ENCODE data around the gene FAM120B.

The FAM120B gene

DNA sequence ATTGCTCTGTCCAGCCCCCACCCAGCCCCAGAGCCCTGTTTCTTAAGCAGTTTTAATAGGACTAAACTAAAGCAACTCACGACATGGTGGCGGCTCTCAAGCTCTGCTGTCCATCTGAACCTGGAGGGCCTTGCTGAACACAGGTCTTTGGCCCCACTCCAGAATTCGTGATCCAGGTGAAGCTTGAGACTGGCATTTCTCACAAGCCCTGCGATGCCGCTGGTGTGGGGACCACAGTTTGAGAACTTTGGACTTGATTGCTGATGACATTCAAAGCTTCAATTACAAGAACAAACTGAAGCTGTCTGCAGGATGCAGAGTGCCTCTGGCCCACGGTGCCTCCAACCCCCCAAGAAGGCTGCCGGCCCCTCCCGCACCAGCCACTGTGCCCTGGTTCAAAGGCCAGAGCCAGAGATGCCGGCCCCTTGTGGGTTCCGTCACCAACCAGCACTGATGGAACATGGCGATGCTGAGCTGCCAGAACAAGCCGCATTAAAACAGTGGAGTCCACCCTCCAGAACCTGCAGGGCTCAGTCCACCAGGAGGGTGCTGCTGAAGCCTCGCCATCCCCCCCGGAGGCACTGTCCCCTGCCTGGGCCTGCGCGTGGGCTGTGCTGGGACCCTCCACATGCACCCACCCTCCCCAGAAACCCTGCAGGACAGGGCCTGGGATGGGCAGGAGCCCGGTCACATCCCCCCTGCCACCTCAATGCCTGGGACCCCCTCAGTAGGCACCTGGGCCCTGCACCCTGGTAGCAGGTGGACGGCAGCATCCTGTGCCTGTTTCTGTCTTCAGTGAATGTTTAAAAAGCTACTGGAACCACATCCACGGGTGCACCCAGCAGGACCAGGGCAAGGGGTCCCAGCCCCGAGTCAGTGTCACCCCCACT lies 145.4 kb downstream of the FAM120B start:
- no peaks in the 10 kb centered on the region for H3K4me1 Mint-ChIP-seq (ENCODE audit: low read depth)
- H3K36me3 Mint-ChIP-seq (ENCODE audit: low read depth) = no peaks in the 10 kb centered on the region
- no peak overlapping the region for H3K4me3 Mint-ChIP-seq
- no peaks in the 10 kb centered on the region for H3K9me3 Mint-ChIP-seq
- no peaks in the 10 kb centered on the region for H3K27me3 Mint-ChIP-seq (ENCODE audit: low read depth)
- H3K27ac Mint-ChIP-seq = no peak overlapping the region

DNA sequence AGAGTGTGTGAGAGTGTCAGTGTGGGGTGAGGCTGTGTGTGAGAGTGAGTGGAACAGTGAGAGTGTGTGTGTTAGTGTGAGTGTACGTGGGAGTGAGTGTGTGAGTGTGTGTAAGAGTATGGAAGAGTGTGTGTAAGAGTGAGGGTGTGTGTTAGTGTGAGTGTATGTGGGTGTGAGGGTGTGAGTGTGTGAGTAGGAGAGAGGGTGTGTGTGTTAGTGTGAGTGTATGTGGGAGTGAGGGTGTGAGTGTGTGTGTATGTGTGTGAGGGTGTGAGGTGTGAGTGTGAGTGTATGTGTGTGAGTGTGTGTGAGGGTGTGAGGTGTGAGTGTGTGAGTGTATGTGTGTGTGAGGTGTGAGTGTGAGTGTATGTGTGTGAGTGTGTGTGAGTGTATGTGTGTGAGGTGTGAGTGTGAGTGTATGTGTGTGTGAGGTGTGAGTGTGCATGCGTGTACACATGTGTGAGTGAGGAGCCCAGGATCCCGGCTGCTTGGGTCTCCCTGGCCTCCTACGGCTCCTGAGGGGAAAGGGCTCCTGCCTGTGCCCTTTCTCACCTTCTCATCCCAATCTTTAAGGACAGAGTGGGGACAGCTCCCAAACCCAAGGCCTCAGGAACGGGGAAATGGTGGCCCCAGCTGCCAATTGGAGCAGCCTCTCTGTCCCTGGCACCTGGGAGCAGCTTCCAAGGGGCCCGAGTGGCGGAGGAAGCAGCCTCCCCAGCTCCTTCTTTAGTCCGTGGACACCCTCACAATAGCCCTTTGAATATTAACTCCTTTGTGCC lies 146.4 kb downstream of the FAM120B start:
- H3K4me3 Mint-ChIP-seq = no peak overlapping the region
- H3K4me1 Mint-ChIP-seq (ENCODE audit: low read depth) = no peaks in the 10 kb centered on the region
- no peaks in the 10 kb centered on the region for H3K27me3 Mint-ChIP-seq (ENCODE audit: low read depth)
- H3K9me3 Mint-ChIP-seq = no peaks in the 10 kb centered on the region
- no peaks in the 10 kb centered on the region for H3K36me3 Mint-ChIP-seq (ENCODE audit: low read depth)
- no peak overlapping the region for H3K27ac Mint-ChIP-seq

DNA sequence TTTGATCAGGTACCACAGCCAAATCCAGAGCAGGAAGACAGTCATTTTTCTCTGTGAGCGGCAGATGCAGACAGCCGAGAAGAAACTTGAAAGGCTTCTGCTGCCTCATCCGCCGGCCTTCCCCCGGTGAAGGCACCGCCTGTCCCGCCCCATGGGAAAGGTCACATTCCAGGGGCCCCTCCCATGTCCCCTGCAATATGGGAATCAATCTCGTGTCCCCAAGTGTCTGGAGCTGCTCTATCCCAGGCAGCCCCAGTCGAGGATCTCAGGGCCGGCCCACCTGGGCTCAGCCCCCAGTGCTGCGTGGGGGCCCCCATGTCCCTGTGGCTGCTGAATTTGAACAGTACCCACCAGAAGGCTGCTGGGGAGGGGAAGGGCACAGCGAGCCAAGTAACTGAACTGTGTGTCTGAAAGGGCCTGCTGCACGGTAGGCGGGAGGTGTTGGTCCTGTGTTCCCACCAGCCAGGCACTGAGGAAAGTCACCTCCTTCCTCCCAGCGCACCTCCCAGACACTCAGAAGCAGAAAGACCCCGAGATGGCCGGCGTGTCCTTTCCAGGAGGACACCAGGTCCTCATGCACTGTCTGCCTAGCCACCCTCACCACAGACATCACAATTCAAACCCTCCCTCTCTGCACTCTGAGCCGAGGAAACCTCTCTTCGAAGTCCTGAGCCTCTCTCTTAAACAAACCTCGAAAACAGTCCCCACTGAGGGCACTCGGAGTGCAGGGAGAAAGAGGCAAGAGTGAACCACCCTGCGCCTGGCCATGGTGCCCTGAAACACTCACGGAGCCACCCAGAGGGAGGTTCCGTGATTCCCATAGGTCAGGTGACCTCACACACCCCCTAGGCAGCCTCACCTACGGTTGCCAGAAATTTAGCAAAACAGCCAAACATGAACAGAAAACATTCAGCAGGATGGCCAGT lies 147.3 kb downstream of the FAM120B start:
- H3K27me3 Mint-ChIP-seq (ENCODE audit: low read depth) = no peaks in the 10 kb centered on the region
- H3K27ac Mint-ChIP-seq = no peak overlapping the region
- H3K9me3 Mint-ChIP-seq = no peaks in the 10 kb centered on the region
- H3K4me3 Mint-ChIP-seq = no peak overlapping the region
- H3K36me3 Mint-ChIP-seq (ENCODE audit: low read depth) = no peaks in the 10 kb centered on the region
- no peaks in the 10 kb centered on the region for H3K4me1 Mint-ChIP-seq (ENCODE audit: low read depth)

DNA sequence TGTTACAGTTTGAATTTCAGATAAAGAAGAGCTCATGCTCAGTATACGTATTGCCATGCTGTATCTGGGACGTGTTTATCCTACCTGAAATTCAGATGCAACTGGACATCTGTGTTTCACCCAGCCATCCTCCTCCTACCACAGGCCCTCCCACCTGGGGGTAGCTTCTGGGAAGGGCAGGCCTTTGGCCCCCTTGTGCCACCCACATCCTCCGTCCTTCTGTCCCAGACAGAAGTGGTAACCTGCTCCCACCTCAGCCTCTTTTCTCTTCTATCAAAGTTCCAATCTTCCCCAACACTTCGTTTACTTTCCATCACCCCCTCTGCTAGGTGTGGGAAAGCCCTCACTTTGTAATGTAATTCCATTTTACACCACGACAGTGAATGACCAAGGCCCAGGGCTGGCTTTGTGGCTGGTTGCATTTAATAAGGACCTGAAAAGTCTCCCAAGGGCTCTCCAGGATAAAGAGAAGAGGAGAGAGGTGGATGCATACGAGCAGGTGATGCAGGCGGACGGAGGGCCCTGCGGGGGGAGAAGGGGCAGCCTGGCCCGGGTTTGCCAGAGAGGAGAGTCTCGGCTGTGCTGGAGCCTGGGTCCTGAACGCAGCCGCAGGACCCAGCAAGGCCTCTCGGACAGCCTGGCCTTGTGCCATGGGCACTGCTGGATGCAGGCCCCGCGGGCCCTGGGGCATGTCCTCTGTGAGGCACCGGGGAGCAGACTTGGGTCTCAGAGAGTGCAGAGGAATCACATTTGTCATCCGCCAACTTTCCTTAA lies 148.1 kb downstream of the FAM120B start:
- peaks cover 4% of the 10 kb centered on the region for H3K4me1 Mint-ChIP-seq (ENCODE audit: low read depth)
- H3K27ac Mint-ChIP-seq = no peak overlapping the region
- H3K36me3 Mint-ChIP-seq (ENCODE audit: low read depth) = no peaks in the 10 kb centered on the region
- no peak overlapping the region for H3K4me3 Mint-ChIP-seq
- no peaks in the 10 kb centered on the region for H3K9me3 Mint-ChIP-seq
- H3K27me3 Mint-ChIP-seq (ENCODE audit: low read depth) = peaks cover 3% of the 10 kb centered on the region

GRCh38 chr6:170455335-170455979 lies 148.9 kb downstream of the FAM120B start:
- Mint-ChIP-seq H3K9me3 (no peaks in the 10 kb centered on the region), H3K4me1 (ENCODE audit: low read depth) (peaks cover 7% of the 10 kb centered on the region), H3K4me3 (no peak overlapping the region), H3K27me3 (ENCODE audit: low read depth) (peaks cover 7% of the 10 kb centered on the region), H3K27ac (no peak overlapping the region), H3K36me3 (ENCODE audit: low read depth) (no peaks in the 10 kb centered on the region)

- Mint-ChIP-seq H3K9me3 (no peaks in the 10 kb centered on the region), H3K36me3 (ENCODE audit: low read depth) (no peaks in the 10 kb centered on the region), H3K27me3 (ENCODE audit: low read depth) (peaks cover 7% of the 10 kb centered on the region), H3K4me1 (ENCODE audit: low read depth) (peaks cover 7% of the 10 kb centered on the region), H3K27ac (no peak overlapping the region), H3K4me3 (no peak overlapping the region)
Measured at GRCh38 chr6:170456334-170456733, 149.8 kb downstream of the FAM120B start.

All from T-helper 1 cell treated with Interleukin-12 subunit alpha and Interleukin-12 subunit beta and Interleukin-4 antibody, amounts not matched to agents 30 μg/mL and 1 μg/mL, for 36 hours (primary cell).